Activated CD4-positive, CD25-positive, alpha-beta regulatory T cell (primary cell): ENCODE results near the gene KLK8.

Experiments
- DNase-seq, 4 experiments: peaks; one replicate each; lab custom pipeline; 2025; lab: John Stamatoyannopoulos, UW

KLK8 gene

DNA sequence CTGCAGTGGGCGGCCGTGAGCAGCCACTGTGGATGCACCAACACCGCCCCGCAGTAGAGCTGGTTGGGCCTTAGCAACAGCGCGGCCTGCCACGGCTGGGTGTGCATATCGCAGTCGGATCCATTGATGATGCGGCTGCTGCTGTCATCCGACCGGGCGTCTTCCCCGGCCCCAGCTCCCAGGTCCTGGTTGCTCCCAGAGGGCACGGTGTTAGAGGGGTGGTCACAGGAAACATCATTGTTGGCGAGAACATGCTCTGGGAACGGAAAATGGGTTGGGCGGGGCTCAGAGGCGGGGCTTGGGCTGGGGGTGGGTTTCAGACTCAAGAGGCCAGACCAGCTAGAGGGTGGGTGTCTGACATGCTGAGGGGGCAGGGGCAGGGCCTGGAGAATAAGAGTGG lies 51.5 kb downstream of the KLK8 start:
- DNase-seq, result no peak

DNA sequence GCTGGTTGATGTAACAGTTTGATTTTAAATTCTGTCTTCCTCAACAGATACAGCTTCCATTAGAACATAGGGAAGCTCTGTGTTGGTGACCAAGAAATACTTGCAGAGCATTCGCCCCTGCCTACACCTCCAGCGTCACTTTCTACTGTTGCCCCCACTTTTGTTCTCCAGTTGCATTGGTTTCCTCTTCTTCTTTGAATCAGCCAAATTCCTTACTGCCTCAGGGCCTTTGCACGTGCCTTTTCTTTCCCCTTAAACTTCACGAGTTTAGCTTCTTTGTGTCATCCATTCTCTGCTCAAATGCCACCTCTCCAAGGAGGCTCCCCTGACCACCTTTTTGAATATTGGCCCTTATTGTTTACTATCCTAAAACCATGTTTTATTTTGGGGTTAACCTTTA lies 54.3 kb downstream of the KLK8 start:
- DNase-seq, result no peak
